ENCODE data around the gene LYVE1. TPM values are rescaled to one million over a fixed set of nuclear protein-coding genes. Genes with fewer than 3 reads are reported as not detected.

The LYVE1 gene
- polyA plus RNA-seq, 3 donors = 12.3 to 113 (median 112) TPM

Other genes with a start within 250 kb of the LYVE1 start
- 1 to 10 TPM; 1.6 to 5.2 (median 3.0) TPM for gene AMPD3, start 113.4 kb downstream of the LYVE1 start, polyA plus RNA-seq
- gene RNF141, start 27.5 kb downstream of the LYVE1 start, polyA plus RNA-seq = 10 to 100 TPM in 2 of 3 donors, 1 to 10 TPM in 1; 6.9 to 19.7 (median 13.9) TPM
- gene IRAG1, start 125.1 kb upstream of the LYVE1 start, polyA plus RNA-seq = 1 to 10 TPM; 1.6 to 8.5 (median 5.2) TPM
- gene CTR9, start 182.6 kb upstream of the LYVE1 start, polyA plus RNA-seq = 10 to 100 TPM in 2 of 3 donors, 1 to 10 TPM in 1; 8.2 to 15.3 (median 13.9) TPM
- gene EIF4G2, start 240.3 kb upstream of the LYVE1 start, polyA plus RNA-seq = 100 to 1,000 TPM; 154 to 309 (median 299) TPM